MCF 10A (cell line): Measurements from ENCODE around the gene GEMIN5. TPM values are rescaled to one million over a fixed set of nuclear protein-coding genes. Genes with fewer than 3 reads are reported as not detected.
"Not testable (repeated sequence)": the region's sequence is repeated elsewhere in the genome, so short reads cannot be mapped to it uniquely, and the experiment has no call there.

Experiments used
- BruUV-seq: library from RNA; stranded (reverse); fragments of 400-500 nt; replicated peaks from 2 replicates; lab custom pipeline; 2021; lab: Mats Ljungman, UMichigan
- CTCF ChIA-PET: fragments of 300-600 bp; sonication (Branson Sonifier 250); formaldehyde crosslinking; extraction: SDS; loops from one replicate; lab custom pipeline; 2021; ENCODE audit warnings: antibody characterized with exemption, inconsistent platforms; lab: Yijun Ruan, JAX
- POLR2A ChIA-PET: fragments of 300-600, 350-650 bp; sonication (Branson Sonifier 250); formaldehyde crosslinking; extraction: SDS; loops from one replicate; lab custom pipeline; 2020; ENCODE audit warnings: antibody characterized with exemption, inconsistent platforms; lab: Yijun Ruan, JAX
- DNase-seq: peaks from one replicate; pipeline ENCODE4 v3.0.0-alpha.2; 2018; ENCODE audit not compliant: unreplicated experiment
- H3K27ac Mint-ChIP-seq: one replicate; pipeline ENCODE4 v1.8.0; 2022; ENCODE audit warnings: mild to moderate bottlenecking, low read depth, mixed read lengths; ENCODE audit not compliant: unreplicated experiment
- H3K27me3 Mint-ChIP-seq: one replicate; pipeline ENCODE4 v1.8.0; 2022; ENCODE audit warnings: mixed read lengths; ENCODE audit not compliant: insufficient read depth, unreplicated experiment
- H3K36me3 Mint-ChIP-seq: one replicate; pipeline ENCODE4 v1.8.0; 2022; ENCODE audit warnings: mild to moderate bottlenecking, moderate library complexity, mixed read lengths; ENCODE audit not compliant: insufficient read depth, unreplicated experiment
- H3K4me1 Mint-ChIP-seq: one replicate; pipeline ENCODE4 v1.8.0; 2022; ENCODE audit warnings: mixed read lengths; ENCODE audit not compliant: insufficient read depth, unreplicated experiment
- H3K4me3 Mint-ChIP-seq: one replicate; pipeline ENCODE4 v1.8.0; 2022; ENCODE audit warnings: mild to moderate bottlenecking, moderate library complexity, mixed read lengths; ENCODE audit not compliant: unreplicated experiment
- H3K9me3 Mint-ChIP-seq: one replicate; pipeline ENCODE4 v1.8.0; 2022; ENCODE audit warnings: mixed read lengths; ENCODE audit not compliant: unreplicated experiment
- CTCF ChIP-seq: fragments of 200-600 bp; IDR thresholded peaks from one replicate; pipeline ENCODE4 v1.8.0; 2022; ENCODE audit warnings: antibody characterized with exemption, mild to moderate bottlenecking; ENCODE audit not compliant: unreplicated experiment
- intact Hi-C: fragments of 100-400 bp; cut with micrococcal nuclease; formaldehyde crosslinking; loops from 2 replicates; pipeline ENCODE4 v1.14.1; 2022
- total RNA-seq: library from RNA; stranded (reverse); gene quantifications from 2 replicates; pipeline ENCODE4 v1.2.3, GENCODE V29; 2022

GEMIN5 gene
- total RNA-seq, 1 experiment from 2014 or later, result 34.5 TPM

DNA sequence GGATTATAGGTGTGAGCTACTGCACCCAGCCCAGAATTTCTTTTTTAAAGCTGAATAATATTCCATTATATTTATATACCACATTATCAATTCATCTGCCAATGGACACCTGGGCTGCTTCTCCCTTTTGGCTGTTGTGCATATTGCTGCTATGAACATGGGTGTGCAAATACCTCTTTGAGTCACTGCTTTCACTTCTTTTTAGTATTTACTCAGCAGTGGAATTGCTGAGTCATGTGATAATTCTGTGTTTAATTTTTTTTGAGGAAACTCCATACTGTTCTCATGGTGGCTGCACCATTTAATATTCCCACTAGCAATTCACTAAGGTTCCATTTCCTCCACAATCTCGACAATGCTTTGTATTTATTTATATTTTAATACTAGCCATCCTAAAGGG lies 39.4 kb upstream of the GEMIN5 start:
- TF ChIP-seq CTCF, result no peak
- BruUV-seq, result no TSS peak
- peaks cover 9% of the 10 kb centered on the region for H3K9me3 Mint-ChIP-seq
- ChIA-PET CTCF (interaction anchor here (0.5 to 1.6 kb wide), 5 partner anchors 27 to 1709 kb away, joined by 3 to 7 read pairs (median 4); no protein-coding TSS in a partner anchor), POLR2A (no interaction called here)
- DNase-seq, result peak; percentile 17
- no peak overlapping the region for H3K4me3 Mint-ChIP-seq
- intact Hi-C loops, result no loop called here
- H3K27ac Mint-ChIP-seq, result peak overlapping the region; percentile 24
- H3K27me3 Mint-ChIP-seq, result no peaks in the 10 kb centered on the region
- no peaks in the 10 kb centered on the region for H3K4me1 Mint-ChIP-seq
- no peaks in the 10 kb centered on the region for H3K36me3 Mint-ChIP-seq

- CTCF ChIA-PET, result interaction anchor here (0.6 to 1.6 kb wide), 3 partner anchors 29 to 1849 kb away, joined by 3 to 7 read pairs (median 4); no protein-coding TSS in a partner anchor
- POLR2A ChIA-PET, H3K4me3 Mint-ChIP-seq, DNase-seq, H3K27me3 Mint-ChIP-seq, H3K36me3 Mint-ChIP-seq, BruUV-seq, intact Hi-C loops, H3K27ac Mint-ChIP-seq, H3K4me1 Mint-ChIP-seq, H3K9me3 Mint-ChIP-seq: not testable (repeated sequence)
Observed at GRCh38 chr5:154976082-154976481, 38.1 kb upstream of the GEMIN5 start.

DNA sequence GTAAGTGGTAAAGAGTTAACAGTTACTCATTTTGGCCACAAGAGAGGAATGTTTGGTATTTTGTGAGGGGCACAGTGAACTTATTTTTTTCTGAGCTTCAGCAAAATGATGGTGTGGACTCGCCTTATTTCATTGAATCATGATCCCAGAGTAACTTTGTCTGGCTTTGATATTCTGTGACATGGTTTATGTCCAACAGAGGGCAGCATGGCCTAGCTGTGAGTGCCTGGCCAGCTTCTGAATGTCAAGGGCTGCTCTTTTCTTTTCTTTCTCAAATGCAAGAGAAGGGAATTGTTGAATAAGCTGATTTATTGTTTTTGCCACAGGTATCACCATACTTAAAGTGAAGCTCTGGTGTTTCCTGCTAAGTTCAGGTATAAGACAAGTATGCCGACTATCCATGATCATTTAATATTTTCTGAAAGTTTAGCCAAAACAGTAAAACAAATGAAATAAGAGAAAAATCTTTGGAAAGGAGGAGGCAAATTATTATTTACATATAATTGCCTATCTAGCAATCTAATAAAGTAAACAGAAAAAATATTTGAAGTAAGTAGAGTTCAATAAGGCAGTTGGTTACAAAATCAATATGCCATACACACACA lies 34.6 kb upstream of the GEMIN5 start:
- ChIA-PET POLR2A (interaction anchor here (0.8 to 1.7 kb wide), 5 partner anchors 12 to 167 kb away, joined by 3 to 4 read pairs (median 4); no protein-coding TSS in a partner anchor), CTCF (interaction anchor here (0.5 to 4.6 kb wide), 55 partner anchors 8 to 1848 kb away, joined by 3 to 59 read pairs (median 4); partner anchors contain the start of gene GEMIN5)
- peak; percentile 68 for TF ChIP-seq CTCF
- no peak overlapping the region for H3K27ac Mint-ChIP-seq
- peaks cover 15% of the 10 kb centered on the region for H3K36me3 Mint-ChIP-seq
- intact Hi-C loops, result loop anchor here (1.0 to 5.0 kb wide), 5 partner anchors 32 to 1852 kb away; no protein-coding TSS in a partner anchor
- H3K9me3 Mint-ChIP-seq, result peaks cover 9% of the 10 kb centered on the region
- peak; percentile 66 for DNase-seq
- H3K4me3 Mint-ChIP-seq, result no peak overlapping the region
- no peaks in the 10 kb centered on the region for H3K4me1 Mint-ChIP-seq
- no peaks in the 10 kb centered on the region for H3K27me3 Mint-ChIP-seq
- no TSS peak for BruUV-seq

GRCh38 chr5:154971501-154971900 lies 33.5 kb upstream of the GEMIN5 start:
- Mint-ChIP-seq H3K4me3 (no peak overlapping the region), H3K27me3 (no peaks in the 10 kb centered on the region), H3K9me3 (peaks cover 9% of the 10 kb centered on the region), H3K36me3 (peaks cover 26% of the 10 kb centered on the region), H3K4me1 (no peaks in the 10 kb centered on the region), H3K27ac (no peak overlapping the region)
- no TSS peak for BruUV-seq
- no peak for DNase-seq
- intact Hi-C loops, result loop anchor here (5.0 kb wide), 1 partner anchor 726 kb away; no protein-coding TSS in a partner anchor
- ChIA-PET CTCF (interaction anchor here (0.5 to 4.6 kb wide), 26 partner anchors 8 to 1859 kb away, joined by 3 to 59 read pairs (median 6); no protein-coding TSS in a partner anchor), POLR2A (interaction anchor here (0.6 to 1.4 kb wide), 2 partner anchors 20 to 57 kb away, joined by 3 to 4 read pairs; no protein-coding TSS in a partner anchor)
- no peak for TF ChIP-seq CTCF
